ENCODE data around the gene COX20. TPM values are rescaled to one million over a fixed set of nuclear protein-coding genes. Genes with fewer than 3 reads are reported as not detected.

COX20 gene
- total and polyA plus RNA-seq, 10 donors, result 20.7 to 45.4 (median 26.3) TPM

- peaks cover 36 to 84% (median 57%) of the 10 kb centered on the region in 6 donors for H3K4me1 ChIP-seq
- H3K36me3 ChIP-seq, result peaks cover 0 to 99% (median 72%) of the 10 kb centered on the region in 6 donors
- peak overlapping the region in 4 of 8 donors; percentile 0 to 49 (median 20) for H3K27ac ChIP-seq
- no peak for DNase-seq
- no peaks in the 10 kb centered on the region for H3K9me3 ChIP-seq
- no peaks in the 10 kb centered on the region for H3K27me3 ChIP-seq (replicated peaks in 1 of 7)
- TF ChIP-seq POLR2AphosphoS5 (IDR thresholded peaks at IDR 0.05), result peak in 1 of 3 donors; percentile 25
- no peak for TF ChIP-seq POLR2A (IDR thresholded peaks at IDR 0.05)
- 74 to 83% (median 76%) methylated on average over 4 of the region's 4 CpGs for WGBS, 5 donors
- intact Hi-C loops (cut with DNase I; ENCODE audit: low total_unique reads), result no loop called here
- H3K4me3 ChIP-seq, result no peak overlapping the region
Measured at GRCh38 chr1:244851546-244852231, 16.2 kb downstream of the COX20 start.

GRCh38 chr1:244852694-244853093 lies 17.2 kb downstream of the COX20 start:
- 88 to 96% (median 94%) methylated on average over 1 of the region's 1 CpG for WGBS, 5 donors
- TF ChIP-seq CTCF (IDR thresholded peaks at IDR 0.05 in 8 of 11, conservative IDR thresholded peaks at IDR 0.05 in 3 of 11) (no peak), POLR2A (IDR thresholded peaks at IDR 0.05) (no peak), POLR2AphosphoS5 (IDR thresholded peaks at IDR 0.05) (no peak)
- H3K36me3 ChIP-seq, result peaks cover 0 to 99% (median 75%) of the 10 kb centered on the region in 6 donors
- no peak overlapping the region for H3K4me3 ChIP-seq
- H3K4me1 ChIP-seq, result peaks cover 42 to 89% (median 66%) of the 10 kb centered on the region in 6 donors
- intact Hi-C loops (cut with DNase I; ENCODE audit: low total_unique reads), result no loop called here
- no peaks in the 10 kb centered on the region for H3K9me3 ChIP-seq
- H3K27me3 ChIP-seq (replicated peaks in 1 of 7), result no peaks in the 10 kb centered on the region
- peak overlapping the region in 1 of 8 donors; percentile 49 for H3K27ac ChIP-seq
- DNase-seq, result no peak

- TF ChIP-seq POLR2AphosphoS5 (IDR thresholded peaks at IDR 0.05) (no peak), POLR2A (IDR thresholded peaks at IDR 0.05) (no peak), CTCF (IDR thresholded peaks at IDR 0.05 in 8 of 11, conservative IDR thresholded peaks at IDR 0.05 in 3 of 11) (no peak)
- Histone ChIP-seq H3K27me3 (replicated peaks in 1 of 7) (no peaks in the 10 kb centered on the region), H3K4me1 (peaks cover 57 to 92% (median 77%) of the 10 kb centered on the region in 6 donors), H3K9me3 (no peaks in the 10 kb centered on the region), H3K4me3 (no peak overlapping the region), H3K36me3 (peaks cover 0 to 100% (median 79%) of the 10 kb centered on the region in 6 donors), H3K27ac (peak overlapping the region in 7 of 8 donors; percentile 5 to 69 (median 31))
- intact Hi-C loops (cut with DNase I; ENCODE audit: low total_unique reads), result no loop called here
- DNase-seq, result no peak
- WGBS, 5 donors, result 14 to 34% (median 21%) methylated on average over 5 of the region's 5 CpGs
Measured at GRCh38 chr1:244854166-244854565, 18.7 kb downstream of the COX20 start.

GRCh38 chr1:244854865-244855578 lies 19.6 kb downstream of the COX20 start:
- Histone ChIP-seq H3K27me3 (replicated peaks in 1 of 7) (no peaks in the 10 kb centered on the region), H3K9me3 (no peaks in the 10 kb centered on the region), H3K36me3 (peaks cover 0 to 100% (median 83%) of the 10 kb centered on the region in 6 donors), H3K4me1 (peaks cover 64 to 99% (median 82%) of the 10 kb centered on the region in 6 donors), H3K27ac (peak overlapping the region in 6 of 8 donors; percentile 5 to 69 (median 36)), H3K4me3 (no peak overlapping the region)
- WGBS, 5 donors, result 27 to 41% (median 37%) methylated on average over 7 of the region's 7 CpGs
- intact Hi-C loops (cut with DNase I; ENCODE audit: low total_unique reads), result no loop called here
- no peak for DNase-seq
- no peak for TF ChIP-seq CTCF (IDR thresholded peaks at IDR 0.05 in 8 of 11, conservative IDR thresholded peaks at IDR 0.05 in 3 of 11)
- no peak for TF ChIP-seq POLR2AphosphoS5 (IDR thresholded peaks at IDR 0.05)
- no peak for TF ChIP-seq POLR2A (IDR thresholded peaks at IDR 0.05)

All from spleen (tissue), 11 donors.